ENCODE results near the gene CBR3. TPM values are rescaled to one million over a fixed set of nuclear protein-coding genes. Genes with fewer than 3 reads are reported as not detected.

Gene CBR3
- total RNA-seq, 1 experiment from 2014 or later, result 1.7 TPM

- H2AFZ ChIP-seq (ENCODE audit: low read depth, low read length, poor library complexity, severe bottlenecking), result no peak overlapping the region
- H3K79me2 ChIP-seq (ENCODE audit: insufficient read depth, low read length), result no peaks in the 10 kb centered on the region
- no peaks in the 10 kb centered on the region for H3K9me3 ChIP-seq (ENCODE audit: control insufficient read depth in 1 of 2, insufficient read depth in 1 of 2, low read depth in 1 of 2, low read length in 2 of 2)
- ATAC-seq (no peak), DNase-seq (ENCODE audit: low read depth, low spot score) (no peak)
- BruUV-seq (replicated peaks), result no TSS peak
- CTCF ChIA-PET, result no interaction called here
- POLR2A ChIA-PET, result no interaction called here
- peaks cover 6 to 11% of the 10 kb centered on the region in 2 experiments for H3K4me1 ChIP-seq (ENCODE audit: control insufficient read depth in 1 of 2, insufficient read depth in 2 of 2, low read length in 2 of 2)
- H3K36me3 ChIP-seq (ENCODE audit: control insufficient read depth in 1 of 2, insufficient read depth in 2 of 2, low read length in 2 of 2), result peaks cover 0 to 3% of the 10 kb centered on the region in 2 experiments; a peak in 2 of 4 replicates
- no peak overlapping the region for H3K27ac ChIP-seq (ENCODE audit: low read depth, low read length)
- intact Hi-C loops (cut with micrococcal nuclease), result no loop called here
- no peak overlapping the region for H3K4me2 ChIP-seq (ENCODE audit: low read length)
- no peaks in the 10 kb centered on the region for H3K27me3 ChIP-seq (ENCODE audit: insufficient read depth, low read length)
- no peak overlapping the region for H3K9ac ChIP-seq (ENCODE audit: low read length)
- no peak for TF ChIP-seq EGR1 (IDR thresholded peaks at IDR 0.05; ENCODE audit: low read depth)
- TF ChIP-seq, protein P1, sequence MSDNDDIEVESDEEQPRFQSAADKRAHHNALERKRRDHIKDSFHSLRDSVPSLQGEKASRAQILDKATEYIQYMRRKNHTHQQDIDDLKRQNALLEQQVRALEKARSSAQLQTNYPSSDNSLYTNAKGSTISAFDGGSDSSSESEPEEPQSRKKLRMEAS (IDR thresholded peaks at IDR 0.05), result no peak
- no peak for TF ChIP-seq FOSL1 (IDR thresholded peaks at IDR 0.05; ENCODE audit: low read depth)
- TF ChIP-seq RAD21 (IDR thresholded peaks at IDR 0.05; ENCODE audit: low read depth), result no peak
- TF ChIP-seq POLR2A (IDR thresholded peaks at IDR 0.05; ENCODE audit: borderline replicate concordance, extremely low read depth, insufficient read depth, insufficient read length), result no peak
- TF ChIP-seq SIN3A (IDR thresholded peaks at IDR 0.05; ENCODE audit: low read depth), result no peak
- no peak for TF ChIP-seq CEBPB (IDR thresholded peaks at IDR 0.05; ENCODE audit: low read depth)
- no peak for TF ChIP-seq POLR2AphosphoS5 (IDR thresholded peaks at IDR 0.05; ENCODE audit: low read depth, low read length)
- TF ChIP-seq YY1 (IDR thresholded peaks at IDR 0.05; ENCODE audit: extremely low read depth, insufficient replicate concordance, low read depth, low read length), result no peak
- TF ChIP-seq SP1 (IDR thresholded peaks at IDR 0.05; ENCODE audit: low read depth), result no peak
- TF ChIP-seq CBX3 (IDR thresholded peaks at IDR 0.05; ENCODE audit: low read depth), result no peak
- TF ChIP-seq ZNF274 (IDR thresholded peaks at IDR 0.05; ENCODE audit: low read depth, low read length), result no peak
- TF ChIP-seq, protein P2, sequence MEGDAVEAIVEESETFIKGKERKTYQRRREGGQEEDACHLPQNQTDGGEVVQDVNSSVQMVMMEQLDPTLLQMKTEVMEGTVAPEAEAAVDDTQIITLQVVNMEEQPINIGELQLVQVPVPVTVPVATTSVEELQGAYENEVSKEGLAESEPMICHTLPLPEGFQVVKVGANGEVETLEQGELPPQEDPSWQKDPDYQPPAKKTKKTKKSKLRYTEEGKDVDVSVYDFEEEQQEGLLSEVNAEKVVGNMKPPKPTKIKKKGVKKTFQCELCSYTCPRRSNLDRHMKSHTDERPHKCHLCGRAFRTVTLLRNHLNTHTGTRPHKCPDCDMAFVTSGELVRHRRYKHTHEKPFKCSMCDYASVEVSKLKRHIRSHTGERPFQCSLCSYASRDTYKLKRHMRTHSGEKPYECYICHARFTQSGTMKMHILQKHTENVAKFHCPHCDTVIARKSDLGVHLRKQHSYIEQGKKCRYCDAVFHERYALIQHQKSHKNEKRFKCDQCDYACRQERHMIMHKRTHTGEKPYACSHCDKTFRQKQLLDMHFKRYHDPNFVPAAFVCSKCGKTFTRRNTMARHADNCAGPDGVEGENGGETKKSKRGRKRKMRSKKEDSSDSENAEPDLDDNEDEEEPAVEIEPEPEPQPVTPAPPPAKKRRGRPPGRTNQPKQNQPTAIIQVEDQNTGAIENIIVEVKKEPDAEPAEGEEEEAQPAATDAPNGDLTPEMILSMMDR (IDR thresholded peaks at IDR 0.05 in 2 of 3, conservative IDR thresholded peaks at IDR 0.05 in 1 of 3; ENCODE audit: borderline replicate concordance in 1 of 3, insufficient read depth in 1 of 3, low read depth in 2 of 3, low read length in 2 of 3), result no peak
- TF ChIP-seq JUND (IDR thresholded peaks at IDR 0.05), result no peak
- TF ChIP-seq TCF7L2 (IDR thresholded peaks at IDR 0.05; ENCODE audit: borderline replicate concordance, extremely low read depth, insufficient read depth, insufficient read length), result no peak
- RAD21 ChIA-PET (ENCODE audit: low non-redundant PET in 1 of 2, low total read pairs in 2 of 2, uncharacterized antibody in 2 of 2, unreplicated experiment in 2 of 2), result no interaction called here
- H3K4me3 ChIP-seq (replicated peaks in 1 of 2; ENCODE audit: low read depth in 1 of 2, low read length in 2 of 2), result no peak overlapping the region
- H3K9me2 ChIP-seq (ENCODE audit: insufficient read depth), result no peaks in the 10 kb centered on the region
- no peaks in the 10 kb centered on the region for H4K20me1 ChIP-seq (ENCODE audit: insufficient read depth)
These were observed 30.5 kb downstream of the CBR3 start for GRCh38 chr21:36165356-36165755.

All from HCT116 (cell line).